Measurements from ENCODE around the gene RETSAT. TPM values are rescaled to one million over a fixed set of nuclear protein-coding genes. Genes with fewer than 3 reads are reported as not detected.

RETSAT gene
- total RNA-seq, 1 donor from 2014 or later = 62.1 TPM

DNA sequence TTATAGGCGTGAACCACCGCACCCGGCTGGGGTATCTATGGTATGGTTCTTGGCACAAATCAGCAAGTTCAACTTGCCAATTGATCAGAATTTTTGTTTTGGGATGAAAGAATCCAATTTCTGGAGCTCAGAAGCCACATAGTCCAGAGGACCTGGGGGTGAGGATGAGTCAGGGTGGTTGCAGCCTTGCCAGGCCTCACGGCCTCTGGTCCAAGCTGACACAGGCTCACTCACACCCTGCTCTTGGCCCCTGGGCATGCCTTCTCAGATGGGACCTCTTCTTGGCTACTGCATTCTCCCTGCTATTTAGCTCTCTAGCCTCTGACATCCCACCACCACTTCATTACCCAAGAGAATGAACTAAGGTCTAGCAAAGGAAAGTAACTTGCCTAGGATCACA lies 39.5 kb upstream of the RETSAT start:
- TF ChIP-seq POLR2AphosphoS5 (IDR thresholded peaks at IDR 0.05; ENCODE audit: insufficient read depth in 1 of 2, low read depth in 1 of 2) (no peak), POLR2A (IDR thresholded peaks at IDR 0.05) (no peak)
- TF ChIP-seq, protein P1, sequence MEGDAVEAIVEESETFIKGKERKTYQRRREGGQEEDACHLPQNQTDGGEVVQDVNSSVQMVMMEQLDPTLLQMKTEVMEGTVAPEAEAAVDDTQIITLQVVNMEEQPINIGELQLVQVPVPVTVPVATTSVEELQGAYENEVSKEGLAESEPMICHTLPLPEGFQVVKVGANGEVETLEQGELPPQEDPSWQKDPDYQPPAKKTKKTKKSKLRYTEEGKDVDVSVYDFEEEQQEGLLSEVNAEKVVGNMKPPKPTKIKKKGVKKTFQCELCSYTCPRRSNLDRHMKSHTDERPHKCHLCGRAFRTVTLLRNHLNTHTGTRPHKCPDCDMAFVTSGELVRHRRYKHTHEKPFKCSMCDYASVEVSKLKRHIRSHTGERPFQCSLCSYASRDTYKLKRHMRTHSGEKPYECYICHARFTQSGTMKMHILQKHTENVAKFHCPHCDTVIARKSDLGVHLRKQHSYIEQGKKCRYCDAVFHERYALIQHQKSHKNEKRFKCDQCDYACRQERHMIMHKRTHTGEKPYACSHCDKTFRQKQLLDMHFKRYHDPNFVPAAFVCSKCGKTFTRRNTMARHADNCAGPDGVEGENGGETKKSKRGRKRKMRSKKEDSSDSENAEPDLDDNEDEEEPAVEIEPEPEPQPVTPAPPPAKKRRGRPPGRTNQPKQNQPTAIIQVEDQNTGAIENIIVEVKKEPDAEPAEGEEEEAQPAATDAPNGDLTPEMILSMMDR (IDR thresholded peaks at IDR 0.05) = no peak
- H3K4me3 ChIP-seq = no peak overlapping the region
- peaks cover 45% of the 10 kb centered on the region for H3K4me1 ChIP-seq
- no peaks in the 10 kb centered on the region for H3K9me3 ChIP-seq
- H3K36me3 ChIP-seq = peaks cover 2 to 48% of the 10 kb centered on the region in 2 donors
- H3K27ac ChIP-seq = no peak overlapping the region
- DNase-seq (ENCODE audit: extremely low spot score in 2 of 2) = no peak
- intact Hi-C loops (cut with DNase I) = no loop called here
- no peaks in the 10 kb centered on the region for H3K27me3 ChIP-seq

DNA sequence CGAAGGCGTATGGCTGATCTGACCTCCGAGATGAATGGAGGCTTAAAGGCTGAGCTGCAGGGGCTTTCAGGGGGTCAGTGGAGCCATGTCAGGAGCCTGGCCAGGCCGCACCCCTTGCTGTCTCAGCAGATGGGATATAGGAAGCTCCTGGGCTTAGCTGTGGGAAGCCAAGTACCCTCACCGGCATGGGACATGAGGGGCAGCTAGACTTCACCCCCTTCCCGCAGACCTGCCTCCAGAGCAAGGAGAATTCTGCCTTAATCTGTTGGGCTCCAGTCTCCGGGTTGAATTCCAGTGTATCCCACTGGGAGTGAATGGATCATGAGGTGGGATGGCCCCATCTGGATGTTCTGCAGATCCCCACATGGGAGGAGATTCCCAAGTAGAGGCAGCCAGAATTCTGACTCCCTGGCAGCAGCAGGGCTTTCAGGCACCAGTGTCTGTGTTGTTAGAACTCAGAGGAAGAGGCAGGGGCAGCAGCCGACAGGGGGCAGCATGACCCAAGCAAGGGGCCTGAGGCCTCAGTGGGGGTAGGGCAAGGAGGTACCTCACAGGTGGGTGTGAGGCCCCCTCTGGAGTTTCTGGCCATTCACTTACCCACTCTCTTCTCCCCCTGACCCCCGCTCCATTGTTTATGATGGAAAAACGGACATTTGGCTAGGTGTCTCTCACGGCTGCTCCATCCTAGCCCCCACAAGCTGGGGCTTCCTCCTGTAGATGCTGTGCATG lies 36.8 kb upstream of the RETSAT start:
- intact Hi-C loops (cut with DNase I) = no loop called here
- Histone ChIP-seq H3K9me3 (no peaks in the 10 kb centered on the region), H3K27ac (no peak overlapping the region), H3K4me3 (no peak overlapping the region), H3K27me3 (no peaks in the 10 kb centered on the region), H3K36me3 (peaks cover 0 to 50% of the 10 kb centered on the region in 2 donors), H3K4me1 (peaks cover 18% of the 10 kb centered on the region)
- TF ChIP-seq, protein P1 (IDR thresholded peaks at IDR 0.05) = peak; percentile 34 to 50 (median 35)
- no peak for TF ChIP-seq POLR2AphosphoS5 (IDR thresholded peaks at IDR 0.05; ENCODE audit: insufficient read depth in 1 of 2, low read depth in 1 of 2)
- no peak for DNase-seq (ENCODE audit: extremely low spot score in 2 of 2)

DNA sequence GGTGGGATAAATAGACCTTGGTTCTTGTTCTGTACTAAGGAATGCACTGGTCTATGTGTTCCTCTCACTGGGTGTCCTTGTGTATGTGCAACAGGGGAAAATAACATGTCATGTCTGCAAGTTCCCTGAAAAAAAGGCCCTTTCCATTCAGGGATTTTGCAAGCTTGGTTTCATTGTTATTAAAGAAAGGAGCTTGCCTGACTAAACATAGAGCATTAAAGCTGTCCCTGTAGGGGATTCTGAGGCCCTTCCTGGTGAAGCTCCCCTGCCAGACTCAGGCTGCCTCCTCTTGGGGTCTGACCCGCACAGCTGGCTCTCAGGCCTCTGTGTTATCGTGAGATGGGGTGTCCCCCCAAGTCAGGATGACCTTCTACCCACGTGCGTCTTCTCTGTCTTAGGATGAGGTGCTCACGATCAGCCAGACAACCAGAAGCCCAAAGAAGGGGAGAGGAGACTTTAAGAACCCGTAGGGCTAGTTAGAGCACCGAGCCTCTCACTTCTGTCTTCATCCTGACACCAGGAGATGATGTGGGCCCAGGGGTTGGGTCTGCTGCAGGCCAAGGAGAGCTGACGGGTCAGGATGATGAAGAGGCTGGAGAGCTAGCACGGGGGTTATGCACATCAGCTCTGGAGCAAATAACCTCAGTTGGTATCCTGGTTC lies 34.7 kb upstream of the RETSAT start:
- Histone ChIP-seq H3K9me3 (no peaks in the 10 kb centered on the region), H3K36me3 (peaks cover 0 to 44% of the 10 kb centered on the region in 2 donors), H3K27me3 (no peaks in the 10 kb centered on the region), H3K4me1 (peaks cover under 1% of the 10 kb centered on the region), H3K4me3 (no peak overlapping the region), H3K27ac (no peak overlapping the region)
- TF ChIP-seq POLR2AphosphoS5 (IDR thresholded peaks at IDR 0.05; ENCODE audit: insufficient read depth in 1 of 2, low read depth in 1 of 2) = no peak
- no peak for TF ChIP-seq POLR2A (IDR thresholded peaks at IDR 0.05)
- TF ChIP-seq, protein P1 (IDR thresholded peaks at IDR 0.05) = no peak
- DNase-seq (ENCODE audit: extremely low spot score in 2 of 2) = no peak
- intact Hi-C loops (cut with DNase I) = no loop called here

DNA sequence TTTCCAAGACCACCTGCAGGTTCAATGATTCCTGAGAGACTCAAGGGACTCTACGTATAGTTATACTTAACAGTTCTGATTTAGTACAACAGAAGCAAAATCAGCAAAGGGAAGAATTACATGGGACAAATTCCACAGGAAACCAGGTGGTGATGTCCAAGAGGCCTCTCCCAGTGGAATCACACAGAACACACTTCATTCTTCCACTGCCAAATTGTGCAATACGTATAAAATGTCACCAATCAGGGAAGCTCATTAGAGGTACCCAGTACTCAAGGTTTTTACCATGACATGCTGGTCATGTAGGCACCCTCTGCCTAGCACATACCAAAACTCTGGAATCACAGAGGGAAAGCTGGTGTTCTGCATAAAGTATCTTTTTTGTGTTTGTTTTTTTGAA lies 33.4 kb upstream of the RETSAT start:
- intact Hi-C loops (cut with DNase I) = no loop called here
- Histone ChIP-seq H3K4me3 (no peak overlapping the region), H3K36me3 (peaks cover 0 to 46% of the 10 kb centered on the region in 2 donors), H3K4me1 (no peaks in the 10 kb centered on the region), H3K9me3 (no peaks in the 10 kb centered on the region), H3K27me3 (no peaks in the 10 kb centered on the region), H3K27ac (no peak overlapping the region)
- DNase-seq (ENCODE audit: extremely low spot score in 2 of 2) = no peak
- TF ChIP-seq POLR2AphosphoS5 (IDR thresholded peaks at IDR 0.05; ENCODE audit: insufficient read depth in 1 of 2, low read depth in 1 of 2) = no peak
- TF ChIP-seq, protein P1 (IDR thresholded peaks at IDR 0.05) = no peak
- TF ChIP-seq POLR2A (IDR thresholded peaks at IDR 0.05) = no peak

DNA sequence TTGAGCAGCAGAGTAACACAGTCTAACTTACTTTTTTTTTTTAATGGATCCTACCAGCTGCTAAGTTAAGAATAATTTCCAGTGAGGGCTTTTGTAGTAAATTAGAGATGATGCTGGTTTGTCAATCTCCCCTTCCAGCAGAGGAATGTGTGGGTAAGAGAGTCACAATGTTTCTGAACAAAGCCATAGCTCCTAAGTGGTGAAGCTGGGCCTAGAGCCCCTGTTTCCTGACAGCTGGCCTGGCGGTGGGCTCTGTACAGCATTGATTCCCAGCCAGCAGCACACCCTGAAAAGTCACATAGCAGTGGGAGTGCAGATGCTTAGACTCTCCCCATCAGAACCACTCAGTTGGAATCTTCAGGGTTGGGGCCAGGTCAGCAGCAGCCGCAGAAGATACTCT lies 31.4 kb upstream of the RETSAT start:
- no peaks in the 10 kb centered on the region for H3K27me3 ChIP-seq
- H3K36me3 ChIP-seq = peaks cover 0 to 37% of the 10 kb centered on the region in 2 donors
- DNase-seq (ENCODE audit: extremely low spot score in 2 of 2) = no peak
- no peaks in the 10 kb centered on the region for H3K4me1 ChIP-seq
- intact Hi-C loops (cut with DNase I) = no loop called here
- no peak for TF ChIP-seq POLR2A (IDR thresholded peaks at IDR 0.05)
- TF ChIP-seq, protein P1 (IDR thresholded peaks at IDR 0.05) = no peak
- no peak for TF ChIP-seq POLR2AphosphoS5 (IDR thresholded peaks at IDR 0.05; ENCODE audit: insufficient read depth in 1 of 2, low read depth in 1 of 2)
- H3K27ac ChIP-seq = peak overlapping the region; percentile 53
- no peaks in the 10 kb centered on the region for H3K9me3 ChIP-seq
- no peak overlapping the region for H3K4me3 ChIP-seq
